IMR-90 (cell line): ENCODE data around the gene IKZF3. TPM values are rescaled to one million over a fixed set of nuclear protein-coding genes. Genes with fewer than 3 reads are reported as not detected.

Experiments used
- ATAC-seq: fragments of 200-7000 bp; cut with Tn5 transposase; 2 replicates; pipeline ENCODE4 v1.9.1; 2020; ENCODE audit warnings: low read depth, mild to moderate bottlenecking, moderate library complexity
- BruUV-seq: library from RNA; stranded (reverse); fragments of 400-500 nt; replicated peaks from 2 replicates; lab custom pipeline; 2021; lab: Mats Ljungman, UMichigan
- CTCF ChIA-PET: fragments of 300-600 bp; formaldehyde crosslinking; extraction: SDS; loops from one replicate; lab custom pipeline; 2021; ENCODE audit warnings: antibody characterized with exemption; lab: Yijun Ruan, JAX
- POLR2A ChIA-PET: fragments of 300-600 bp; sonication (Branson Sonifier 250); formaldehyde crosslinking; loops from one replicate; lab custom pipeline; 2022; ENCODE audit warnings: antibody characterized with exemption; ENCODE audit not compliant: unreplicated experiment; lab: Charles Lee
- DNase-seq: peaks from one replicate; pipeline ENCODE4 v3.0.0; 2013
- H2AFZ ChIP-seq: replicated peaks from 2 replicates; pipeline ENCODE3; 2013; ENCODE audit warnings: low read length, mild to moderate bottlenecking; ENCODE audit not compliant: poor library complexity
- H2AK5ac ChIP-seq: 2 replicates; pipeline ENCODE4 v1.6.1; 2013; ENCODE audit warnings: low read depth, low read length, inconsistent platforms
- H2AK9ac ChIP-seq: replicated peaks from 2 replicates; pipeline ENCODE3; 2013; ENCODE audit warnings: mild to moderate bottlenecking, low read depth, low read length, moderate library complexity; ENCODE audit not compliant: poor library complexity
- H2BK120ac ChIP-seq: 2 replicates; pipeline ENCODE4 v1.6.1; 2013; ENCODE audit warnings: low read depth, low read length, inconsistent platforms
- H2BK15ac ChIP-seq: 3 replicates; pipeline ENCODE4 v1.6.1; 2013; ENCODE audit warnings: low read depth, low read length, inconsistent platforms
- H2BK20ac ChIP-seq: 2 replicates; pipeline ENCODE4 v1.6.1; 2013; ENCODE audit warnings: low read depth, mild to moderate bottlenecking, inconsistent platforms, low read length, moderate library complexity
- H2BK5ac ChIP-seq: 2 replicates; pipeline ENCODE4 v1.6.1; 2013; ENCODE audit warnings: mild to moderate bottlenecking, low read depth, low read length, inconsistent platforms; ENCODE audit not compliant: poor library complexity, severe bottlenecking
- H3K14ac ChIP-seq: replicated peaks from 2 replicates; pipeline ENCODE4 v1.6.1; 2013; ENCODE audit warnings: low read depth, low read length, inconsistent platforms
- H3K18ac ChIP-seq: 2 replicates; pipeline ENCODE4 v1.6.1; 2013; ENCODE audit warnings: low read depth, low read length, control low read depth
- H3K23ac ChIP-seq: 2 replicates; pipeline ENCODE4 v1.6.1; 2013; ENCODE audit warnings: low read depth, low read length, inconsistent platforms
- H3K27ac ChIP-seq: 2 replicates; pipeline ENCODE4 v1.5.1; 2013; ENCODE audit warnings: mild to moderate bottlenecking, control low read depth, low read length; ENCODE audit not compliant: insufficient read depth
- H3K27me3 ChIP-seq: 2 replicates; pipeline ENCODE4 v1.6.1; 2013; ENCODE audit warnings: low read length; ENCODE audit not compliant: control insufficient read depth, insufficient read depth
- H3K36me3 ChIP-seq: 2 replicates; pipeline ENCODE4 v1.6.1; 2013; ENCODE audit warnings: low read length, mixed read lengths; ENCODE audit not compliant: control insufficient read depth, insufficient read depth
- H3K4ac ChIP-seq: 2 replicates; pipeline ENCODE4 v1.6.1; 2013; ENCODE audit warnings: low read depth, low read length, inconsistent platforms
- H3K4me1 ChIP-seq: 2 replicates; pipeline ENCODE4 v1.6.1; 2013; ENCODE audit warnings: low read length, mixed read lengths; ENCODE audit not compliant: control insufficient read depth, insufficient read depth
- H3K4me2 ChIP-seq: 2 replicates; pipeline ENCODE4 v1.6.1; 2013; ENCODE audit warnings: low read depth, mild to moderate bottlenecking, control low read depth, low read length, moderate library complexity
- H3K4me3 ChIP-seq: 2 replicates; pipeline ENCODE4 v1.5.1; 2013; ENCODE audit warnings: low read depth, mild to moderate bottlenecking, control low read depth, low read length, moderate library complexity; ENCODE audit not compliant: insufficient read depth
- H3K56ac ChIP-seq: 2 replicates; pipeline ENCODE4 v1.6.1; 2013; ENCODE audit warnings: low read length, inconsistent platforms; ENCODE audit not compliant: insufficient read depth; ENCODE audit errors: extremely low read depth
- H3K79me1 ChIP-seq, 2 experiments: 2 replicates each; pipeline ENCODE4 v1.6.1; 2013; ENCODE audit warnings: low read length in 2 of 2, inconsistent platforms in 1 of 2, low read depth in 1 of 2
- H3K9ac ChIP-seq: 2 replicates; pipeline ENCODE4 v1.6.1; 2013; ENCODE audit warnings: low read depth, low read length, control low read depth
- H3K9me1 ChIP-seq: 2 replicates; pipeline ENCODE4 v1.6.1; 2013; ENCODE audit warnings: low read length, inconsistent platforms; ENCODE audit not compliant: insufficient read depth
- H3K9me3 ChIP-seq: 2 replicates; pipeline ENCODE4 v1.6.1; 2013; ENCODE audit warnings: low read length; ENCODE audit not compliant: control insufficient read depth, insufficient read depth
- H4K20me1 ChIP-seq: 2 replicates; pipeline ENCODE4 v1.6.1; 2013; ENCODE audit warnings: low read length, inconsistent platforms; ENCODE audit not compliant: insufficient read depth
- H4K5ac ChIP-seq: 2 replicates; pipeline ENCODE4 v1.6.1; 2013; ENCODE audit warnings: mild to moderate bottlenecking, low read depth, low read length, control low read depth
- H4K8ac ChIP-seq, 2 experiments: 2 replicates each; pipeline ENCODE4 v1.6.1; 2013; ENCODE audit warnings: low read depth in 2 of 2, low read length in 2 of 2, control low read depth in 1 of 2, inconsistent platforms in 1 of 2
- H4K91ac ChIP-seq: 2 replicates; pipeline ENCODE4 v1.6.1; 2013; ENCODE audit warnings: low read depth, low read length, inconsistent platforms; ENCODE audit not compliant: insufficient read depth
- BHLHE40 ChIP-seq: fragments of 150-350 bp; IDR thresholded peaks from 2 replicates; pipeline ENCODE4 v1.6.1; 2016; ENCODE audit warnings: mild to moderate bottlenecking, low read depth, low read length
- CEBPB ChIP-seq: IDR thresholded peaks from 2 replicates; pipeline ENCODE4 v1.6.1; 2012; ENCODE audit warnings: low read depth, low read length, improper control_type of control experiment
- CHD1 ChIP-seq: IDR thresholded peaks from 2 replicates; pipeline ENCODE4 v1.6.1; 2012; ENCODE audit warnings: low read depth, low read length, improper control_type of control experiment
- FOS ChIP-seq: fragments of 150-350 bp; IDR thresholded peaks from 2 replicates; pipeline ENCODE4 v1.6.1; 2016; ENCODE audit warnings: low read depth, low read length
- MAFK ChIP-seq: IDR thresholded peaks from 2 replicates; pipeline ENCODE4 v1.6.1; 2012; ENCODE audit warnings: low read depth, low read length, improper control_type of control experiment
- MAZ ChIP-seq: IDR thresholded peaks from 2 replicates; pipeline ENCODE4 v1.6.1; 2012; ENCODE audit warnings: low read depth, mild to moderate bottlenecking, low read length, improper control_type of control experiment, moderate library complexity, borderline replicate concordance
- MXI1 ChIP-seq: IDR thresholded peaks from 2 replicates; pipeline ENCODE4 v1.6.1; 2012; ENCODE audit warnings: low read depth, mild to moderate bottlenecking, low read length, moderate library complexity, borderline replicate concordance
- POLR2A ChIP-seq: IDR thresholded peaks from 2 replicates; pipeline ENCODE4 v1.6.1; 2012; ENCODE audit warnings: mild to moderate bottlenecking, low read depth, low read length
- RAD21 ChIP-seq: IDR thresholded peaks from 2 replicates; pipeline ENCODE4 v1.6.1; 2012; ENCODE audit warnings: low read length, improper control_type of control experiment
- RCOR1 ChIP-seq: IDR thresholded peaks from 2 replicates; pipeline ENCODE4 v1.6.1; 2012; ENCODE audit warnings: mild to moderate bottlenecking, low read length, improper control_type of control experiment; ENCODE audit not compliant: insufficient replicate concordance
- RFX5 ChIP-seq: IDR thresholded peaks from 2 replicates; pipeline ENCODE4 v1.8.0; 2012; ENCODE audit warnings: low read depth, mild to moderate bottlenecking, low read length, moderate library complexity
- SMC3 ChIP-seq: fragments of 150-350 bp; IDR thresholded peaks from 2 replicates; pipeline ENCODE4 v1.6.1; 2016; ENCODE audit warnings: low read depth, mild to moderate bottlenecking, antibody characterized with exemption, low read length, moderate library complexity
- WGBS, 2 experiments: methylation state at CpG; one replicate each; pipeline versions ENCODE4 v1.1.5 to v1.1.7; 2013; ENCODE audit warnings: missing lambda C conversion rate in 2 of 2; ENCODE audit not compliant: insufficient read length in 1 of 2; ENCODE audit errors: extremely low coverage in 2 of 2; 5-methylcytosine and 5-hydroxymethylcytosine counted together
- dilution Hi-C: fragments of 300-500 bp; cut with HindIII; formaldehyde crosslinking; loops from one replicate; pipeline ENCODE4 v1.14.3; 2018; ENCODE audit warnings: low sequenced_read_pairs; ENCODE audit not compliant: unreplicated experiment
- in situ Hi-C: fragments of 300-500 bp; cut with MboI; formaldehyde crosslinking; loops from 3 replicates; pipeline ENCODE4 v1.14.3; 2019; ENCODE audit warnings: low sequenced_read_pairs, inconsistent platforms, mixed read lengths
- intact Hi-C: fragments of 100-400 bp; cut with micrococcal nuclease; formaldehyde crosslinking; loops from 2 replicates; pipeline ENCODE4 v1.10.0; 2022
- polyA plus RNA-seq, 3 experiments: library from polyadenylated mRNA; depleted of rRNA; stranded (reverse); fragments of >200 nt; gene quantifications; 2 replicates each; pipeline ENCODE4 v1.2.3, GENCODE V29; 2012; ENCODE audit warnings: low replicate concordance in 1 of 3
- total RNA-seq: library from RNA; depleted of rRNA; stranded (reverse); fragments of >200 nt; gene quantifications from 2 replicates; pipeline ENCODE4 v1.2.3, GENCODE V29; 2012
- TF ChIP-seq, protein P1 (sequence below): fragments of 150-350 bp; IDR thresholded peaks from 2 replicates; pipeline ENCODE4 v1.6.1; 2017; ENCODE audit warnings: mild to moderate bottlenecking, antibody characterized with exemption, low read length, low read depth
- TF ChIP-seq, protein P2 (sequence below): conservative IDR thresholded peaks from 2 replicates; pipeline ENCODE4 v1.5.1; 2012; ENCODE audit warnings: mild to moderate bottlenecking, low read depth, low read length, improper control_type of control experiment
- TF ChIP-seq, protein P3 (sequence below): fragments of 150-350 bp; IDR thresholded peaks from 2 replicates; pipeline ENCODE4 v1.6.1; 2016; ENCODE audit warnings: low read depth, mild to moderate bottlenecking, low read length, moderate library complexity, borderline replicate concordance

The IKZF3 gene
- total and polyA plus RNA-seq, 2 of the 4 experiments (the other 2 are of a cell fraction): not detected

DNA sequence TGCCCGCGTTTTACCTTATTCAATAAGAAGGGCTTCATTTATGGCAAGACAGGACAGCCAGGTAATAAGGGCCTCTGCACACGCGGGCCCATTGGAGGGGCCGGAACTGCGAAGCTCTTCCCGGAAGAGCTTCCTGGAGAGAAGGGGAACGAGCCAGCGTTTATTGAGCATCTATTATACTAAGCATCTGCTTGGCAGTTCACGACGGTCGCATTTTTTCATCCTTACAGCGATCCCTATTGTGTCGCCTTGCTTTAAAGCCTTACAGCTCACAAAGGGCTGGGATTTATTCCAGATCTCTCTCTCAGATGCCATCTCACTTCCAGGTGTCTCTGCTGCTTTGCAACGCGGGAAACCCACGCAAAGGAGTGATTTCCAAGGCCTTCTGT is 4.4 kb upstream of the IKZF3 start:
- H2AK9ac ChIP-seq: no peak overlapping the region
- 79% methylated on average over 13 of the region's 17 CpGs; no CpG with 5 or more reads in 1 of the 2 experiments for WGBS, 2 experiments
- no peak overlapping the region for H2BK20ac ChIP-seq
- no TSS peak for BruUV-seq
- H3K79me1 ChIP-seq: no peaks in the 10 kb centered on the region
- H2AFZ ChIP-seq: no peak overlapping the region
- no peak overlapping the region for H4K91ac ChIP-seq
- H3K9me1 ChIP-seq: no peaks in the 10 kb centered on the region
- no peak overlapping the region for H3K9ac ChIP-seq
- H3K27ac ChIP-seq: no peak overlapping the region
- H3K56ac ChIP-seq: no peak overlapping the region
- dilution Hi-C loops: no loop called here
- ATAC-seq: no peak
- no peak overlapping the region for H3K23ac ChIP-seq
- no peak overlapping the region for H2BK120ac ChIP-seq
- intact Hi-C loops: no loop called here
- no peak overlapping the region for H4K5ac ChIP-seq
- no peak overlapping the region for H2BK5ac ChIP-seq
- H2BK15ac ChIP-seq: no peak overlapping the region
- no peaks in the 10 kb centered on the region for H3K36me3 ChIP-seq
- H3K4me1 ChIP-seq: peaks cover 2% of the 10 kb centered on the region; the same call in 1 of the 2 replicates
- peaks cover 22% of the 10 kb centered on the region for H3K9me3 ChIP-seq
- no peak overlapping the region for H4K8ac ChIP-seq
- no peaks in the 10 kb centered on the region for H4K20me1 ChIP-seq
- H3K27me3 ChIP-seq: peaks cover 49% of the 10 kb centered on the region
- ChIA-PET CTCF (no interaction called here), POLR2A (no interaction called here)
- no peak overlapping the region for H2AK5ac ChIP-seq
- no peak overlapping the region for H3K4me2 ChIP-seq
- DNase-seq: no peak
- H3K14ac ChIP-seq: no peak overlapping the region
- no peak overlapping the region for H3K4me3 ChIP-seq
- H3K18ac ChIP-seq: no peak overlapping the region
- H3K4ac ChIP-seq: no peak overlapping the region
- TF ChIP-seq MAZ (no peak), SMC3 (no peak), RAD21 (no peak), FOS (no peak), RFX5 (no peak), CEBPB (no peak), MAFK (no peak), MXI1 (no peak), CHD1 (no peak), BHLHE40 (no peak), RCOR1 (no peak), POLR2A (no peak)
- TF ChIP-seq, protein P1, sequence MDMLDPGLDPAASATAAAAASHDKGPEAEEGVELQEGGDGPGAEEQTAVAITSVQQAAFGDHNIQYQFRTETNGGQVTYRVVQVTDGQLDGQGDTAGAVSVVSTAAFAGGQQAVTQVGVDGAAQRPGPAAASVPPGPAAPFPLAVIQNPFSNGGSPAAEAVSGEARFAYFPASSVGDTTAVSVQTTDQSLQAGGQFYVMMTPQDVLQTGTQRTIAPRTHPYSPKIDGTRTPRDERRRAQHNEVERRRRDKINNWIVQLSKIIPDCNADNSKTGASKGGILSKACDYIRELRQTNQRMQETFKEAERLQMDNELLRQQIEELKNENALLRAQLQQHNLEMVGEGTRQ: no peak
- TF ChIP-seq, protein P2, sequence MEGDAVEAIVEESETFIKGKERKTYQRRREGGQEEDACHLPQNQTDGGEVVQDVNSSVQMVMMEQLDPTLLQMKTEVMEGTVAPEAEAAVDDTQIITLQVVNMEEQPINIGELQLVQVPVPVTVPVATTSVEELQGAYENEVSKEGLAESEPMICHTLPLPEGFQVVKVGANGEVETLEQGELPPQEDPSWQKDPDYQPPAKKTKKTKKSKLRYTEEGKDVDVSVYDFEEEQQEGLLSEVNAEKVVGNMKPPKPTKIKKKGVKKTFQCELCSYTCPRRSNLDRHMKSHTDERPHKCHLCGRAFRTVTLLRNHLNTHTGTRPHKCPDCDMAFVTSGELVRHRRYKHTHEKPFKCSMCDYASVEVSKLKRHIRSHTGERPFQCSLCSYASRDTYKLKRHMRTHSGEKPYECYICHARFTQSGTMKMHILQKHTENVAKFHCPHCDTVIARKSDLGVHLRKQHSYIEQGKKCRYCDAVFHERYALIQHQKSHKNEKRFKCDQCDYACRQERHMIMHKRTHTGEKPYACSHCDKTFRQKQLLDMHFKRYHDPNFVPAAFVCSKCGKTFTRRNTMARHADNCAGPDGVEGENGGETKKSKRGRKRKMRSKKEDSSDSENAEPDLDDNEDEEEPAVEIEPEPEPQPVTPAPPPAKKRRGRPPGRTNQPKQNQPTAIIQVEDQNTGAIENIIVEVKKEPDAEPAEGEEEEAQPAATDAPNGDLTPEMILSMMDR: no peak
- TF ChIP-seq, protein P3, sequence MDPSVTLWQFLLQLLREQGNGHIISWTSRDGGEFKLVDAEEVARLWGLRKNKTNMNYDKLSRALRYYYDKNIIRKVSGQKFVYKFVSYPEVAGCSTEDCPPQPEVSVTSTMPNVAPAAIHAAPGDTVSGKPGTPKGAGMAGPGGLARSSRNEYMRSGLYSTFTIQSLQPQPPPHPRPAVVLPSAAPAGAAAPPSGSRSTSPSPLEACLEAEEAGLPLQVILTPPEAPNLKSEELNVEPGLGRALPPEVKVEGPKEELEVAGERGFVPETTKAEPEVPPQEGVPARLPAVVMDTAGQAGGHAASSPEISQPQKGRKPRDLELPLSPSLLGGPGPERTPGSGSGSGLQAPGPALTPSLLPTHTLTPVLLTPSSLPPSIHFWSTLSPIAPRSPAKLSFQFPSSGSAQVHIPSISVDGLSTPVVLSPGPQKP: no peak
- in situ Hi-C loops: no loop called here
